Measurements from ENCODE around the gene ZFAND6.
A peak's percentile ranks its signal among the peaks of the same experiment; 100 is the strongest.

ZFAND6 gene

DNA sequence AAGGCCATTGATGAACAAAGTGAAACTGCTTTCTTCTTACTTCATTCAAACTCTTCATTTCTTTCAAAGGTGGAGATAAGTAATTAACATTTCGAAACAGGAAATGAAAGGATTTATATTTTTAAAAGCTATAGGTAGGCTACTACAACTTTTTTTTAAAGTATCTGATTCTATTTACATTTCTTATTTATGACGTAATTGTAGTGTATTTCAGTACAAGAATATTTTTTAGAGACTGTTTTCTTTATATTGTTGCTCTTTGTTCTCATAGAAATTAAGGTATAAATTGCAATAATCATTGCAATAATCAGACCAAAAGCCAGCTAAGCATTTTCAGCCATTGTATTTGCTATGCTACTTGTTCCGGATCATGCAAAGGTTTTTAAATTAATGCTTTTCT lies 13.7 kb downstream of the ZFAND6 start:
- H3K9me3 ChIP-seq (ENCODE audit: control insufficient read depth, low read length) = no peaks in the 10 kb centered on the region
- peak overlapping the region; percentile 82 for H3K4me3 ChIP-seq (ENCODE audit: low read length)
- H3K4me1 ChIP-seq (ENCODE audit: control insufficient read depth, insufficient read depth, low read length) = peaks cover 61% of the 10 kb centered on the region
- peak; percentile 22 for DNase-seq (ENCODE audit: low read depth)
- H3K9ac ChIP-seq (ENCODE audit: low read length) = peak overlapping the region; percentile 78
- no peaks in the 10 kb centered on the region for H3K27me3 ChIP-seq (replicated peaks; ENCODE audit: control insufficient read depth, insufficient read depth, low read length)
- H3K36me3 ChIP-seq (ENCODE audit: control insufficient read depth, insufficient read depth, low read length, severe bottlenecking) = no peaks in the 10 kb centered on the region

DNA sequence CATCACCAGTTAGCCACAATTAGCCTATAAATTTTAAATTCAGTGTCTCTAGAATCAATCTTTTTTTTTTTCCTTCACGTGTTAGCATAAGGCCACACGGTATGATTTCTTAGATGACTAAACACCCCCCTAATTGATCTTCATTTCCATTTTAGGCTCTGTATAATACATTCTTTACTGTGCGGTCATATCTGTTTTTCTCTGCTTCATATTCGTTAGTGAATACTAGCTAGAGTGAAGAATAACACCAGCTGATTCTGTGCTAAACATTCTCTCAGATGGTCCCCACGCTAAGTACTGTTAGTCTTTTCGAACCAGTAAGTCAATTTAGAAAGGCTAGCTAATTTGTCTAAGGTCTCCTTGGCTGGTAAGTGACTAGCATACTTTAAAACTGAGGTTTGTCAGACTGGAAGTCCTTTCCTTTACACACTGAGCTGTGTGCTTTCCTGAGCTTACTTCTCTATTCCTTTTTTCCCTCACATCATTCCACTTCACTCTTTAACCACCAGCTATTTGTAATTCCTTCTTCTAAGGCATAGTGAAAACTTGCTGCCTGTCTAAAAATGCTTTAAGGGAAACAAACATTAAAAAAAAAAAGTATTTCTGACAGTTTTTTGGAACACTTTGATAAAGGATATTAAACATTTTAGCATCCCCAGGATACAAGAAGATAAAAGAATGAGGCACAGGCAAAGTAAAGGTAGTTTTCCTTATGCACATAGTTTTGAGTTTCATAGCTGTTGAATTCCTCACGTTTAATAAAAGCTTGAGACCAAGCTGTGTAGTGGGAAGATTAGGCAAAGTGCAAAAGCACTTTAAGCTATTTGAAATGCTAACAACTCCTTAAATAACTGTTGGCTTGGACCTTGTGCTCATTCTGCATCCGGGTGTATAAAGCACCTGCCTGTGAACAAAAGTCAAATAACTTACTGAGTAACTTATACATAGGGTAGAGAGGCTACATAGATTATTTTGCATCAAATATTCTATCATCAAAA lies 17.1 kb downstream of the ZFAND6 start:
- no peak overlapping the region for H3K9ac ChIP-seq (ENCODE audit: low read length)
- DNase-seq (ENCODE audit: low read depth) = peak; percentile 24
- H3K4me1 ChIP-seq (ENCODE audit: control insufficient read depth, insufficient read depth, low read length) = peaks cover 30% of the 10 kb centered on the region
- no peaks in the 10 kb centered on the region for H3K27me3 ChIP-seq (replicated peaks; ENCODE audit: control insufficient read depth, insufficient read depth, low read length)
- no peak overlapping the region for H3K4me3 ChIP-seq (ENCODE audit: low read length)
- no peaks in the 10 kb centered on the region for H3K9me3 ChIP-seq (ENCODE audit: control insufficient read depth, low read length)
- peaks cover 7% of the 10 kb centered on the region for H3K36me3 ChIP-seq (ENCODE audit: control insufficient read depth, insufficient read depth, low read length, severe bottlenecking)

DNA sequence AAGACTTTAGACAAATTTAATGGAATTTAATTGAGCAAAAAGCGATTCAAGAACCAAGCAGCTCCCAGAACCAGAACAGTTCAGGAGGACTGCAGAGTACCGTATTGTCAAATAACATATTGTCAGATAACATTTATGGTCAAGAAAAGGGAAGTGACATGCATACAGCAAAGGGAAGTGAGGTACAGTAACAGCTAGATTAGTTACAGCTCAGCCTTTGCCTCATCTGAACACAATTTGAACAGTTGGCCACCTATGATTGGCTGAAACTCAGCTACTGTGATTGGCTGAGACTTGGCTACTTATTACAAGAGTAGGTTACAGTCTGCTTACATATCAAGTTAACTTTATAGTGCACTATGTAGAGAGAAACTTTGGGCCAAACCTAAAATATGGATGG lies 21.9 kb downstream of the ZFAND6 start:
- Histone ChIP-seq H3K9ac (ENCODE audit: low read length) (no peak overlapping the region), H3K27me3 (replicated peaks; ENCODE audit: control insufficient read depth, insufficient read depth, low read length) (no peaks in the 10 kb centered on the region), H3K4me1 (ENCODE audit: control insufficient read depth, insufficient read depth, low read length) (peaks cover 3% of the 10 kb centered on the region), H3K4me3 (ENCODE audit: low read length) (no peak overlapping the region), H3K36me3 (ENCODE audit: control insufficient read depth, insufficient read depth, low read length, severe bottlenecking) (peaks cover 7% of the 10 kb centered on the region), H3K9me3 (ENCODE audit: control insufficient read depth, low read length) (no peaks in the 10 kb centered on the region)
- DNase-seq (ENCODE audit: low read depth) = no peak

DNA sequence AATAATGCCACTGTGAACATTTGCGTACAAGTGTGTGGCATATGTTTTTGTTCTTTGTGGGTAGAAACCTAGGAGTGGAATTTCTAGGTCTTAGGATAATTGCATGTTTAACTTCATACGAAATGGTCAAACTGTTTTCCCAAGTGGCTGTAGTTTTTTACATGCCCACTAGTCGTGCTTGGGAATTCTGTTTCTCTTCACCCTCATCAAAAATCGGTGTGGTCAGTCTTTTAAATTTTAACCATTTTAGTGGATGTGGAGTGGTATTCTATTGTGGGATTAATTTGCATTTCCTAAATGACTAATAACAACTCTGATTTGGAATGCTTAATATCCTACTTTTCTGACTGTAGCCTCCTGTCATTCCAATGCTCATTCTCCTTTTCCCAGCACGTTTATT lies 27.6 kb downstream of the ZFAND6 start:
- Histone ChIP-seq H3K9ac (ENCODE audit: low read length) (no peak overlapping the region), H3K4me1 (ENCODE audit: control insufficient read depth, insufficient read depth, low read length) (no peaks in the 10 kb centered on the region), H3K9me3 (ENCODE audit: control insufficient read depth, low read length) (no peaks in the 10 kb centered on the region), H3K27me3 (replicated peaks; ENCODE audit: control insufficient read depth, insufficient read depth, low read length) (no peaks in the 10 kb centered on the region), H3K36me3 (ENCODE audit: control insufficient read depth, insufficient read depth, low read length, severe bottlenecking) (no peaks in the 10 kb centered on the region), H3K4me3 (ENCODE audit: low read length) (no peak overlapping the region)
- DNase-seq (ENCODE audit: low read depth) = peak; percentile 13

DNA sequence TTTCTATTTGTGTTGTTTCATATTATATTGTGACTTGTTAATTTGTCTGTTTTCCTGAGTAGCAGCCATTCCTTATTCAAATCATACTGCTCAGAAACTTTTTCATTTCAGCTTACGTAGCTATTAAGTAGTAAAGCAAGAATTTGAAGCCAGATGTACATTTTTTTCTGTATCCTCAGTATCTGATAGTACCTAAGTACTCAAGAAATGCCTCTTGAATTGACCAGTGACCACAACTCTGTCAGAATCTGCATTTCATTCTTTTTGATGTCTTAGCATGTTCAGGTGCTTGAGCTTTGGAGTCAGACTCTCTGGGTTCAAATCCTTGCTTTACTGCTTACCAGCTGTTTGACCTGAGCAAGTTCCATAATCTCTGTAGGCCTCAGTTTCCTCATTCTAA lies 30.6 kb downstream of the ZFAND6 start:
- no peaks in the 10 kb centered on the region for H3K9me3 ChIP-seq (ENCODE audit: control insufficient read depth, low read length)
- no peak for DNase-seq (ENCODE audit: low read depth)
- H3K27me3 ChIP-seq (replicated peaks; ENCODE audit: control insufficient read depth, insufficient read depth, low read length) = no peaks in the 10 kb centered on the region
- H3K4me1 ChIP-seq (ENCODE audit: control insufficient read depth, insufficient read depth, low read length) = no peaks in the 10 kb centered on the region
- H3K4me3 ChIP-seq (ENCODE audit: low read length) = no peak overlapping the region
- no peaks in the 10 kb centered on the region for H3K36me3 ChIP-seq (ENCODE audit: control insufficient read depth, insufficient read depth, low read length, severe bottlenecking)
- no peak overlapping the region for H3K9ac ChIP-seq (ENCODE audit: low read length)

DNA sequence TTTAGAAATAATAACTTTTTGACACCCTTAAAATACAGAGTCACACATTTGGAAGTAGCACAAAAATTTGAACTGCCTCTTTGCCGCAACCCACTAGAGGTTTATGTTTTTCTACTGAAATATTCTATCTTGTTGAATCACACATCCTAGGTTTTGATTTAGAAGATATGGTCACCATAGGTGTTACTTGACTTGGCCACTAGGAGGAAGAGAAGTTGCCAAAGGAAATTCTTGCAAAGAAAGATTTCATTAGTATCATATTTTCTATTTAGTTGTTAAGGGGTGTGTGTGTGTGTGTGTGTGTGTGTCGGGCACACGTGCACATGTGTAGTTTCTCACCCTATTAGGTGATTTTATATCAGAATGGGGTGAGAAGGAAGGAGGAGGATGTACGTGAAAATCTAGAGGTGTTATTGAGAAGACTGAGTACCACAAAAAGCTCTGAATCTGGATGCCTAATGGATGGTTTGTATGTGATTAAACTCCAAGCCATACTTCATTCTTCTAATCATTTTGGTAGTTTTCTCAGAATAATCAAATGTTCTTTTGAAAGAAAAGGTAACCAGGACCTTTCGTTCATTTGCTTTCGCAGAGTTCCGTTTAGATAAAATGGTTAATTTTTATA lies 31.5 kb downstream of the ZFAND6 start:
- peak; percentile 13 for DNase-seq (ENCODE audit: low read depth)
- Histone ChIP-seq H3K9me3 (ENCODE audit: control insufficient read depth, low read length) (no peaks in the 10 kb centered on the region), H3K9ac (ENCODE audit: low read length) (no peak overlapping the region), H3K27me3 (replicated peaks; ENCODE audit: control insufficient read depth, insufficient read depth, low read length) (no peaks in the 10 kb centered on the region), H3K36me3 (ENCODE audit: control insufficient read depth, insufficient read depth, low read length, severe bottlenecking) (no peaks in the 10 kb centered on the region), H3K4me1 (ENCODE audit: control insufficient read depth, insufficient read depth, low read length) (peaks cover 5% of the 10 kb centered on the region), H3K4me3 (ENCODE audit: low read length) (no peak overlapping the region)

DNA sequence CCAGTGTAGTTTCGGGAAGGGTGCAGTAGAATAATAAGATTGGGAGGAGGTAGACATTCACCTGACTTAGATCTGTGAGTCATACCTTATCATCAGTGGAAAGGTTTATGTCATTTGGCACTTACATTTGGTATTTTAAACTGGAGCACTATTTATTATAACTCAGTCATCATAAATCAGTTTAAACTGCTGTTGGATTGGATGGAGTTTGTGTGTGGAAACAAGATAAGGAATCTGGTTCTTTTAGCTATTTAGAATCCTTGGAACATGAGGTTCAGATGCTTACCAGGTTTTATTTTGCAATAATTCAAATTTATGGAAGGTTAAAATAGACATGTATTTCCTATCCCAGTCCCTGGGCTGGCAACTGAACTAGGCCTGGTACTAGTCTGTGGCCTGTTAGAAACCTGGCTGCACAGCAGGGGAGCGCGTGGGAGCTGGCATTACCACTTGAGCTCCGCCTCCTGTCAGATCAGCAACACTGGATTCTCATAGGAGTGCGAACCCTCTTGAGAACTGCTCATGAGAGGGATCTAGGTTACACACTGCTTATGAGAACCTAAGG lies 34.5 kb downstream of the ZFAND6 start:
- no peaks in the 10 kb centered on the region for H3K9me3 ChIP-seq (ENCODE audit: control insufficient read depth, low read length)
- DNase-seq (ENCODE audit: low read depth) = no peak
- H3K27me3 ChIP-seq (replicated peaks; ENCODE audit: control insufficient read depth, insufficient read depth, low read length) = no peaks in the 10 kb centered on the region

DNA sequence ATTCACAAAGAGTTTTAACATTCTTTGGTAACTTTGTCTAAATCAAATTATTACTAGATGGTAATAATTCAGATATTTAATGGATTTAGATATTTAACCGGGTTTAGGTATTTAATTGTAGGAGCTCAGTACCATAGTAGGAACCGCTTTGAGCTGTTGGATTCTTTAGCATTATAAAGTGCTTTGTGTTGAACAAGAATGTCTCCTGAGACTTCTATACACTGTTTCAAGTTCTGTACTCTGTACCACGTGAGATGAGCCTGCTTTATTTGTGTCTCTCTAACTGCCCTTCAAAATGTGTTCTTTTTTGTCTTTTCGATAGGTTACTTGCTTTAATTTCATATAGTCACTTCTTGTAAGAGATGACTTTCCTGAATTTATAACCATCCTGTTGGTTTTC lies 36.0 kb downstream of the ZFAND6 start:
- no peaks in the 10 kb centered on the region for H3K27me3 ChIP-seq (replicated peaks; ENCODE audit: control insufficient read depth, insufficient read depth, low read length)
- peaks cover 14% of the 10 kb centered on the region for H3K4me1 ChIP-seq (ENCODE audit: control insufficient read depth, insufficient read depth, low read length)
- H3K36me3 ChIP-seq (ENCODE audit: control insufficient read depth, insufficient read depth, low read length, severe bottlenecking) = no peaks in the 10 kb centered on the region
- no peak overlapping the region for H3K9ac ChIP-seq (ENCODE audit: low read length)
- no peaks in the 10 kb centered on the region for H3K9me3 ChIP-seq (ENCODE audit: control insufficient read depth, low read length)
- no peak for DNase-seq (ENCODE audit: low read depth)
- H3K4me3 ChIP-seq (ENCODE audit: low read length) = no peak overlapping the region

More for the DNA sequence above, 34.5 kb downstream of the ZFAND6 start:
- Histone ChIP-seq H3K9ac (ENCODE audit: low read length) (no peak overlapping the region), H3K4me3 (ENCODE audit: low read length) (no peak overlapping the region), H3K4me1 (ENCODE audit: control insufficient read depth, insufficient read depth, low read length) (peaks cover 5% of the 10 kb centered on the region), H3K36me3 (ENCODE audit: control insufficient read depth, insufficient read depth, low read length, severe bottlenecking) (no peaks in the 10 kb centered on the region)

DNA sequence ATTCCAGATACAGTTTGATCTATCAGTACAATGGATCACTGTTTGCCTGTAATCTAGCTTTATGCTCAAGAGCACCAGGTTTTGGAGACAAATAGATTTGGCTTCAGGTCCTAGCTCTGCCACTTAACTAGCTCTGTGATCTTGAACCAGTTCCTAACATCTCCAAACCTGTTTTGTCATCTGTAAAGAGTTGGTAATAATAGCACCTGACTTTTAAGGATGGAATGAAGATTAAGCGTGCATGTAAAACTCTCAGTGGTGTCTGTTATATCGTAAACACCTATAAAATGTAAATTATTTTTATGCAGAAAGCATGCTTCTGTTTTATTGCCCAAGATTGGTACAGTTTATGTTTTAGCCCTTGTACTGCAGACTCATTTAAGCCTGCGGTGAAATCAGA lies 36.5 kb downstream of the ZFAND6 start:
- Histone ChIP-seq H3K4me3 (ENCODE audit: low read length) (no peak overlapping the region), H3K27me3 (replicated peaks; ENCODE audit: control insufficient read depth, insufficient read depth, low read length) (no peaks in the 10 kb centered on the region), H3K36me3 (ENCODE audit: control insufficient read depth, insufficient read depth, low read length, severe bottlenecking) (no peaks in the 10 kb centered on the region), H3K4me1 (ENCODE audit: control insufficient read depth, insufficient read depth, low read length) (peaks cover 14% of the 10 kb centered on the region), H3K9ac (ENCODE audit: low read length) (no peak overlapping the region), H3K9me3 (ENCODE audit: control insufficient read depth, low read length) (no peaks in the 10 kb centered on the region)
- DNase-seq (ENCODE audit: low read depth) = no peak

DNA sequence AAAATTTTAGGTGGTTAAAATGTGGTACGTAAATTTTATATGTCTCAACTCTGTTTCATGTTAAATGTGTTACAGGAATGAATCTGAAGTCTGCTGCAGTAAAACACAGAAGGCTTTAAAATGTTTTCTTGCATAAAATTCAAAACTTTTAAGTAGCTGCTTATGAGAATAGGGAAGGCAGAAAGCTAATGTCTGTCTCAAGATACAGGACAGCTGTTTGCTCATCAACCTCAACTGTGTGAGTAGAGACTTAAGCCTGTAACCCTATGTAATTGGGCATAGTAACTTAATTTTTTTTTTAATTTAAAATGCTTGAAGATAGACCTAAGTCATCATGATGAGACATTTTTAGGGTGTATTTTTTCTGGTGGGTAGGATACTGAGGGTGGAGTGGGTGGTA lies 38.9 kb downstream of the ZFAND6 start:
- no peaks in the 10 kb centered on the region for H3K27me3 ChIP-seq (replicated peaks; ENCODE audit: control insufficient read depth, insufficient read depth, low read length)
- DNase-seq (ENCODE audit: low read depth) = no peak
- H3K4me3 ChIP-seq (ENCODE audit: low read length) = no peak overlapping the region

DNA sequence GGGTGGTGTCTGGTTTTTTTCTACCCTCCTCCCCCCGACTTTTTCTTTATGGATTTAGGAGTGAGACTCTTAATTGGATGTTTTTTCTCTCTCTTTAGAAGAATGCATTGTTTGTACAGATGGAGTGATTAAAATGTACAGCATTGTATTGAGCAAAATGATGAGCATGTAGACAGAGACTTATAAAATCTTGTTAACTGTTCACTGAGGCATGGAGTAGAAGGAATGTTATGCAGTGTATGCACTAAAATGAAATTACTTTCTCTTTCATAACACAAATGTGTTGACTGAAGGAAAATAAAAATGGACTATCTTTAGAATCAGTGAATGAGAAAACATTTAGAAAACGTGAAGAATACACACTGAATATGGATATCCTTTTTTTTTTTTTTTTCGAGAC lies 39.8 kb downstream of the ZFAND6 start:
- H3K36me3 ChIP-seq (ENCODE audit: control insufficient read depth, insufficient read depth, low read length, severe bottlenecking) = peaks cover 9% of the 10 kb centered on the region
- DNase-seq (ENCODE audit: low read depth) = peak; percentile 33
- H3K4me1 ChIP-seq (ENCODE audit: control insufficient read depth, insufficient read depth, low read length) = peaks cover 14% of the 10 kb centered on the region
- H3K9me3 ChIP-seq (ENCODE audit: control insufficient read depth, low read length) = no peaks in the 10 kb centered on the region
- no peak overlapping the region for H3K4me3 ChIP-seq (ENCODE audit: low read length)
- no peaks in the 10 kb centered on the region for H3K27me3 ChIP-seq (replicated peaks; ENCODE audit: control insufficient read depth, insufficient read depth, low read length)
- no peak overlapping the region for H3K9ac ChIP-seq (ENCODE audit: low read length)

More for the DNA sequence above, 38.9 kb downstream of the ZFAND6 start:
- peaks cover 14% of the 10 kb centered on the region for H3K4me1 ChIP-seq (ENCODE audit: control insufficient read depth, insufficient read depth, low read length)
- H3K36me3 ChIP-seq (ENCODE audit: control insufficient read depth, insufficient read depth, low read length, severe bottlenecking) = peaks cover under 1% of the 10 kb centered on the region
- no peak overlapping the region for H3K9ac ChIP-seq (ENCODE audit: low read length)
- H3K9me3 ChIP-seq (ENCODE audit: control insufficient read depth, low read length) = no peaks in the 10 kb centered on the region
